Adrenal gland (tissue), 12 donors: ENCODE data around the gene SH3RF2. TPM values are rescaled to one million over a fixed set of nuclear protein-coding genes. Genes with fewer than 3 reads are reported as not detected.

Source experiments
- DNase-seq, 7 donors: peaks; one replicate each; pipeline ENCODE4 v3.0.0-alpha.2; 2019 to 2020
- H3K27ac ChIP-seq, 5 donors: fragments of 200-600 bp; sonication (generic) in 4 of 5; 1 replicate in 3 of 5; 2 replicates in 2 of 5; pipeline versions ENCODE4 v1.5.1 to v1.8.0; 2016 to 2020; ENCODE audit warnings: mild to moderate bottlenecking in 1 of 5
- H3K27me3 ChIP-seq: fragments of 200-600 bp; 2 replicates; pipeline ENCODE4 v1.8.0; 2021
- H3K36me3 ChIP-seq, 2 donors: fragments of 200-600 bp; replicated peaks in 1 of 2; 1 replicate in 1 of 2; 2 replicates in 1 of 2; pipeline versions ENCODE4 v1.5.1 to v1.8.0; 2018 to 2022
- H3K4me1 ChIP-seq, 2 donors: fragments of 200-600 bp; replicated peaks in 1 of 2; 1 replicate in 1 of 2; 2 replicates in 1 of 2; pipeline versions ENCODE4 v1.5.1 to v1.8.0; 2018 to 2021
- H3K4me3 ChIP-seq, 4 donors: fragments of 200-600 bp; sonication (generic) in 3 of 4; one replicate each; pipeline ENCODE4 v1.5.1; 2016 to 2018
- H3K9me3 ChIP-seq, 3 donors: fragments of 200-600 bp; sonication (generic) in 1 of 3; replicated peaks in 1 of 3; 1 replicate in 2 of 3; 2 replicates in 1 of 3; pipeline versions ENCODE4 v1.5.1 to v1.8.0; 2016 to 2021
- POLR2A ChIP-seq, 2 donors: fragments of 450-650 bp; IDR thresholded peaks; one replicate each; pipeline ENCODE4 v1.6.1; 2017; ENCODE audit warnings: antibody characterized with exemption in 2 of 2, mild to moderate bottlenecking in 2 of 2, moderate library complexity in 1 of 2
- WGBS, 4 donors: extraction: QIAGEN DNeasy Blood & Tissue Kit in 2 of 4; methylation state at CpG; one replicate each; pipeline versions ENCODE4 v1.1.5 to v1.1.7; 2013 to 2017; 5-methylcytosine and 5-hydroxymethylcytosine counted together
- intact Hi-C, 2 donors: fragments of 100-400 bp; cut with DNase I; formaldehyde crosslinking; loops; one replicate each; pipeline versions ENCODE4 v1.14.1 to v1.15.0; 2022 to 2023
- polyA plus RNA-seq, 3 donors: library from polyadenylated mRNA; stranded (reverse); fragments of 200-250 nt in 2 of 3; fragments of 350-450 nt in 1 of 3; fragmentation: Illumina TruSeq in 1 of 3; extraction: RNeasy Lipid Tissue Mini Kit (QIAGEN cat#74804) in 1 of 3; gene quantifications; one replicate each; pipeline ENCODE4 v1.2.3, GENCODE V29; 2013 to 2014
- total RNA-seq, 9 donors: library from RNA; depleted of rRNA in 4 of 9; stranded (reverse); fragments of >200 nt in 4 of 9; fragments of 120-200 nt in 1 of 9; fragmentation: NEBNext Ultra II Directional in 1 of 9; extraction: Animal tissue kit (Norgen Biotek cat#: 25700) in 1 of 9; gene quantifications; one replicate each; pipeline versions ENCODE4 v1.1.0 to v1.2.4, GENCODE V29; 2013 to 2023
- TF ChIP-seq, protein P1 (sequence below), 6 experiments: fragments of 450-650 bp in 4 of 6; fragments of 200-600 bp in 2 of 6; sonication (generic) in 1 of 6; IDR thresholded peaks; 1 replicate in 5 of 6; 2 replicates in 1 of 6; pipeline versions ENCODE4 v1.5.1 to v1.8.0; 2016 to 2021; ENCODE audit warnings: antibody characterized with exemption in 6 of 6, mild to moderate bottlenecking in 2 of 6, moderate library complexity in 1 of 6
- donor health status: healthy with polysubstance abuse.
- donor health status: Bipolar disorder and iron deficiency.
- donor health status: DM: yes; HTN: yes; CAD: no.
- donor health status: DM: no; HTN: no; CAD: no.
- donor health status: DM: no; HTN: no; CAD: no.
- donor health status: DM: yes; HTN: yes; CAD: no.

Gene SH3RF2
- total and polyA plus RNA-seq, 12 donors: 0.60 to 3.8 (median 1.2) TPM

- 76 to 93% (median 91%) methylated on average over 2 of the region's 2 CpGs for WGBS, 4 donors
- no peaks in the 10 kb centered on the region for H3K27me3 ChIP-seq
- no peak overlapping the region for H3K4me3 ChIP-seq
- H3K36me3 ChIP-seq: no peaks in the 10 kb centered on the region
- no peaks in the 10 kb centered on the region for H3K9me3 ChIP-seq
- no peak overlapping the region for H3K27ac ChIP-seq
- no peak for DNase-seq
- intact Hi-C loops: no loop called here
- TF ChIP-seq, protein P1, sequence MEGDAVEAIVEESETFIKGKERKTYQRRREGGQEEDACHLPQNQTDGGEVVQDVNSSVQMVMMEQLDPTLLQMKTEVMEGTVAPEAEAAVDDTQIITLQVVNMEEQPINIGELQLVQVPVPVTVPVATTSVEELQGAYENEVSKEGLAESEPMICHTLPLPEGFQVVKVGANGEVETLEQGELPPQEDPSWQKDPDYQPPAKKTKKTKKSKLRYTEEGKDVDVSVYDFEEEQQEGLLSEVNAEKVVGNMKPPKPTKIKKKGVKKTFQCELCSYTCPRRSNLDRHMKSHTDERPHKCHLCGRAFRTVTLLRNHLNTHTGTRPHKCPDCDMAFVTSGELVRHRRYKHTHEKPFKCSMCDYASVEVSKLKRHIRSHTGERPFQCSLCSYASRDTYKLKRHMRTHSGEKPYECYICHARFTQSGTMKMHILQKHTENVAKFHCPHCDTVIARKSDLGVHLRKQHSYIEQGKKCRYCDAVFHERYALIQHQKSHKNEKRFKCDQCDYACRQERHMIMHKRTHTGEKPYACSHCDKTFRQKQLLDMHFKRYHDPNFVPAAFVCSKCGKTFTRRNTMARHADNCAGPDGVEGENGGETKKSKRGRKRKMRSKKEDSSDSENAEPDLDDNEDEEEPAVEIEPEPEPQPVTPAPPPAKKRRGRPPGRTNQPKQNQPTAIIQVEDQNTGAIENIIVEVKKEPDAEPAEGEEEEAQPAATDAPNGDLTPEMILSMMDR (IDR thresholded peaks at IDR 0.05): no peak
- no peak for TF ChIP-seq POLR2A (IDR thresholded peaks at IDR 0.05)
- H3K4me1 ChIP-seq: no peaks in the 10 kb centered on the region
These were observed 136.2 kb downstream of the SH3RF2 start for GRCh38 chr5:146072595-146072994.

DNA sequence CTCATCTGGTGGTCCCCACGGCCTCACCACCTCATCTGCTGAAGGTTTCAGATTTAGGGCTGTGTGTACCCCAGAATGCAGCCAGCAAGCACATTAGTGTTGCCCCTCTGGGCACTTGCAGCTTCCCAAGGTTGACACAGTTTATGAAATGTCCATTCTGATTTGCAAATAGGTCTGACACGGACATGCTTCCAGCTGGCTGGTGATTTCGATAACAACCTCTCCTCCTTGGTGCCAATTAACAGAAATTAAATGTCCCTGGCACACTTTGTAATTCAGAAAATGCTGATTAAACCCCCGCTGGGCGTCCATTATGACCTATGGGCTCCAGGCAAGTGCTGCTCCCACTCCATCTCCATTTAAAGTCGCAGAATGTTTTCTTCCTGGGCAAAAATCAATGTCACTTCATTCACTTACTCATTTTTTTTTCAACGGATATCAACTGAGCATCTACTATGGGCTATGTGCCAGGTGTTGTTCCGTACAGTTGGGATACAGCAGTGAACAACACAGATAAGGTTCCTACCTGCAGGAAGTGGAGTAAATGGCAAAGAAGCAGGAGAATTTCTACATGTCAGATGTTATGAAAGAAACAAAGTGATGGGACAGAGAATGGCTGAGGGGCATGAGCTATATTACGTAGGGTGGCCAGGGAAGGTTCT, 137.0 kb downstream of the SH3RF2 start:
- H3K9me3 ChIP-seq: no peaks in the 10 kb centered on the region
- TF ChIP-seq, protein P1 (IDR thresholded peaks at IDR 0.05): no peak
- no peak for TF ChIP-seq POLR2A (IDR thresholded peaks at IDR 0.05)
- 48 to 58% (median 55%) methylated on average over 9 of the region's 9 CpGs for WGBS, 4 donors
- H3K4me3 ChIP-seq: no peak overlapping the region
- H3K36me3 ChIP-seq: no peaks in the 10 kb centered on the region
- H3K27ac ChIP-seq: no peak overlapping the region
- H3K4me1 ChIP-seq: no peaks in the 10 kb centered on the region
- H3K27me3 ChIP-seq: no peaks in the 10 kb centered on the region
- intact Hi-C loops: no loop called here
- DNase-seq: no peak

GRCh38 chr5:146076028-146076427, 139.7 kb downstream of the SH3RF2 start:
- no peaks in the 10 kb centered on the region for H3K27me3 ChIP-seq
- no peak overlapping the region for H3K27ac ChIP-seq
- TF ChIP-seq, protein P1 (IDR thresholded peaks at IDR 0.05): no peak
- TF ChIP-seq POLR2A (IDR thresholded peaks at IDR 0.05): no peak
- H3K4me3 ChIP-seq: no peak overlapping the region
- WGBS, 4 donors: 49 to 57% (median 52%) methylated on average over 4 of the region's 4 CpGs
- no peaks in the 10 kb centered on the region for H3K9me3 ChIP-seq
- DNase-seq: no peak
- intact Hi-C loops: no loop called here
- no peaks in the 10 kb centered on the region for H3K4me1 ChIP-seq
- H3K36me3 ChIP-seq: no peaks in the 10 kb centered on the region

DNA sequence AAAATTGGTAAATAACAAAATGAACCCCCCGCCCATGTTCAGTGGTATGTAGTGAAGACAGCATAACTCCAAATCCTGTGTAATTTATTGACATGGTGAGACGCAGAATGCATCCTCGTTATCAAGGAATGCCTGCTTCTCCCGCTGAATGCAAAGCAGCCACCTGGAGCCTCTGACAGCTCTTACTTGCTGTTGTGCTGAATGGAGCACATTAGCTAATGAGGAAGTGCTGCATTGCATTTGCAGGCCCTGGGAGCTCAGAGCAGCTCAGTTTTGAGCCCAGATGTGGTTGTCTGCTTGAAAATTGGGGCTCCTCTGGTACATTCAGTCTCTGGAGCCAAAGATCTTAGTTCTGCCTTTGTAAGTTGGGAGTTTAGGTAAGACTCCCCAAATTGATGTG, 140.1 kb downstream of the SH3RF2 start:
- WGBS, 4 donors: 67 to 80% (median 73%) methylated on average over 3 to 4 of the region's 4 CpGs
- H3K27ac ChIP-seq: no peak overlapping the region
- TF ChIP-seq, protein P1 (IDR thresholded peaks at IDR 0.05): no peak
- TF ChIP-seq POLR2A (IDR thresholded peaks at IDR 0.05): no peak
- H3K36me3 ChIP-seq: no peaks in the 10 kb centered on the region
- H3K27me3 ChIP-seq: no peaks in the 10 kb centered on the region
- H3K4me1 ChIP-seq: no peaks in the 10 kb centered on the region
- no peaks in the 10 kb centered on the region for H3K9me3 ChIP-seq
- no peak for DNase-seq
- no peak overlapping the region for H3K4me3 ChIP-seq
- intact Hi-C loops: no loop called here
